ENCODE data around the gene RSRC1. TPM values are rescaled to one million over a fixed set of nuclear protein-coding genes. Genes with fewer than 3 reads are reported as not detected.
A peak's percentile ranks its signal among the peaks of the same experiment; 100 is the strongest.
"Not testable (repeated sequence)": the region's sequence is repeated elsewhere in the genome, so short reads cannot be mapped to it uniquely, and the experiment has no call there.

Gene RSRC1
- total RNA-seq, 1 experiment from 2014 or later, result 21.7 TPM

GRCh38 chr3:158506456-158506855, 396.6 kb downstream of the RSRC1 start:
- Histone ChIP-seq H3K27me3 (ENCODE audit: control insufficient read depth, insufficient read depth, low read length) (no peaks in the 10 kb centered on the region), H3K4me3 (ENCODE audit: insufficient read depth, low read depth, low read length) (no peak overlapping the region), H3K36me3 (replicated peaks; ENCODE audit: control insufficient read depth, insufficient read depth, low read length) (no peaks in the 10 kb centered on the region)
- DNase-seq, result no peak

GRCh38 chr3:158508481-158508880, 398.6 kb downstream of the RSRC1 start:
- H3K36me3 ChIP-seq (replicated peaks; ENCODE audit: control insufficient read depth, insufficient read depth, low read length), result no peaks in the 10 kb centered on the region
- DNase-seq, result no peak
- no peak overlapping the region for H3K4me3 ChIP-seq (ENCODE audit: insufficient read depth, low read depth, low read length)
- H3K27me3 ChIP-seq (ENCODE audit: control insufficient read depth, insufficient read depth, low read length), result no peaks in the 10 kb centered on the region

GRCh38 chr3:158509891-158510290, 400.0 kb downstream of the RSRC1 start:
- Histone ChIP-seq H3K27me3 (ENCODE audit: control insufficient read depth, insufficient read depth, low read length) (no peaks in the 10 kb centered on the region), H3K36me3 (replicated peaks; ENCODE audit: control insufficient read depth, insufficient read depth, low read length) (no peaks in the 10 kb centered on the region), H3K4me3 (ENCODE audit: insufficient read depth, low read depth, low read length) (no peak overlapping the region)
- DNase-seq, result no peak

GRCh38 chr3:158516729-158517128, 406.8 kb downstream of the RSRC1 start:
- not testable (repeated sequence) for DNase-seq; H3K27me3 ChIP-seq (ENCODE audit: control insufficient read depth, insufficient read depth, low read length); H3K36me3 ChIP-seq (replicated peaks; ENCODE audit: control insufficient read depth, insufficient read depth, low read length)

GRCh38 chr3:158519776-158520175, 409.9 kb downstream of the RSRC1 start:
- no peak for DNase-seq
- H3K27me3 ChIP-seq (ENCODE audit: control insufficient read depth, insufficient read depth, low read length), result no peaks in the 10 kb centered on the region
- no peaks in the 10 kb centered on the region for H3K36me3 ChIP-seq (replicated peaks; ENCODE audit: control insufficient read depth, insufficient read depth, low read length)
- no peak overlapping the region for H3K4me3 ChIP-seq (ENCODE audit: insufficient read depth, low read depth, low read length)

More at GRCh38 chr3:158516729-158517128, 406.8 kb downstream of the RSRC1 start:
- not testable (repeated sequence) for H3K4me3 ChIP-seq (ENCODE audit: insufficient read depth, low read depth, low read length)

GRCh38 chr3:158520433-158520832, 410.5 kb downstream of the RSRC1 start:
- Histone ChIP-seq H3K4me3 (ENCODE audit: insufficient read depth, low read depth, low read length) (no peak overlapping the region), H3K27me3 (ENCODE audit: control insufficient read depth, insufficient read depth, low read length) (no peaks in the 10 kb centered on the region), H3K36me3 (replicated peaks; ENCODE audit: control insufficient read depth, insufficient read depth, low read length) (no peaks in the 10 kb centered on the region)
- no peak for DNase-seq

GRCh38 chr3:158522221-158523136, 412.6 kb downstream of the RSRC1 start:
- no peak overlapping the region for H3K4me3 ChIP-seq (ENCODE audit: insufficient read depth, low read depth, low read length)
- no peaks in the 10 kb centered on the region for H3K36me3 ChIP-seq (replicated peaks; ENCODE audit: control insufficient read depth, insufficient read depth, low read length)
- no peak for DNase-seq
- no peaks in the 10 kb centered on the region for H3K27me3 ChIP-seq (ENCODE audit: control insufficient read depth, insufficient read depth, low read length)

- DNase-seq, result no peak
- H3K36me3 ChIP-seq (replicated peaks; ENCODE audit: control insufficient read depth, insufficient read depth, low read length), result no peaks in the 10 kb centered on the region
- H3K27me3 ChIP-seq (ENCODE audit: control insufficient read depth, insufficient read depth, low read length), result no peaks in the 10 kb centered on the region
- no peak overlapping the region for H3K4me3 ChIP-seq (ENCODE audit: insufficient read depth, low read depth, low read length)
These were observed 418.3 kb downstream of the RSRC1 start for GRCh38 chr3:158528076-158528674.

- Histone ChIP-seq H3K4me3 (ENCODE audit: insufficient read depth, low read depth, low read length) (no peak overlapping the region), H3K36me3 (replicated peaks; ENCODE audit: control insufficient read depth, insufficient read depth, low read length) (no peaks in the 10 kb centered on the region), H3K27me3 (ENCODE audit: control insufficient read depth, insufficient read depth, low read length) (no peaks in the 10 kb centered on the region)
- no peak for DNase-seq
These were observed 421.4 kb downstream of the RSRC1 start for GRCh38 chr3:158531334-158531733.

- DNase-seq, result peak; percentile 10
- H3K4me3 ChIP-seq (ENCODE audit: insufficient read depth, low read depth, low read length), result no peak overlapping the region
- H3K36me3 ChIP-seq (replicated peaks; ENCODE audit: control insufficient read depth, insufficient read depth, low read length), result no peaks in the 10 kb centered on the region
- no peaks in the 10 kb centered on the region for H3K27me3 ChIP-seq (ENCODE audit: control insufficient read depth, insufficient read depth, low read length)
These were observed 422.3 kb downstream of the RSRC1 start for GRCh38 chr3:158532099-158532734.

GRCh38 chr3:158535918-158536317, 426.0 kb downstream of the RSRC1 start:
- no peaks in the 10 kb centered on the region for H3K27me3 ChIP-seq (ENCODE audit: control insufficient read depth, insufficient read depth, low read length)
- no peak for DNase-seq
- H3K4me3 ChIP-seq (ENCODE audit: insufficient read depth, low read depth, low read length), result no peak overlapping the region
- H3K36me3 ChIP-seq (replicated peaks; ENCODE audit: control insufficient read depth, insufficient read depth, low read length), result no peaks in the 10 kb centered on the region

- H3K36me3 ChIP-seq (replicated peaks; ENCODE audit: control insufficient read depth, insufficient read depth, low read length), result no peaks in the 10 kb centered on the region
- no peaks in the 10 kb centered on the region for H3K27me3 ChIP-seq (ENCODE audit: control insufficient read depth, insufficient read depth, low read length)
- H3K4me3 ChIP-seq (ENCODE audit: insufficient read depth, low read depth, low read length), result no peak overlapping the region
- DNase-seq, result no peak
These were observed 429.6 kb downstream of the RSRC1 start for GRCh38 chr3:158539414-158540014.

- H3K27me3 ChIP-seq (ENCODE audit: control insufficient read depth, insufficient read depth, low read length), result no peaks in the 10 kb centered on the region
- H3K36me3 ChIP-seq (replicated peaks; ENCODE audit: control insufficient read depth, insufficient read depth, low read length), result no peaks in the 10 kb centered on the region
- no peak for DNase-seq
- no peak overlapping the region for H3K4me3 ChIP-seq (ENCODE audit: insufficient read depth, low read depth, low read length)
These were observed 430.2 kb downstream of the RSRC1 start for GRCh38 chr3:158540066-158540465.

GRCh38 chr3:158548691-158549090, 438.8 kb downstream of the RSRC1 start:
- DNase-seq, result no peak
- Histone ChIP-seq H3K36me3 (replicated peaks; ENCODE audit: control insufficient read depth, insufficient read depth, low read length) (no peaks in the 10 kb centered on the region), H3K27me3 (ENCODE audit: control insufficient read depth, insufficient read depth, low read length) (no peaks in the 10 kb centered on the region), H3K4me3 (ENCODE audit: insufficient read depth, low read depth, low read length) (no peak overlapping the region)
